CD1c-positive myeloid dendritic cell (primary cell): ENCODE results near the gene TYRO3.
A peak's percentile ranks its signal among the peaks of the same experiment; 100 is the strongest.
"Not testable (repeated sequence)": the region's sequence is repeated elsewhere in the genome, so short reads cannot be mapped to it uniquely, and the experiment has no call there.

Experiments used
- DNase-seq: peaks from one replicate; pipeline ENCODE4 v3.0.0-alpha.2; 2016; ENCODE audit errors: extremely low spot score

The TYRO3 gene

GRCh38 chr15:41574158-41574557, 15.1 kb downstream of the TYRO3 start:
- DNase-seq, result no peak

GRCh38 chr15:41575282-41575681, 16.3 kb downstream of the TYRO3 start:
- no peak for DNase-seq

- DNase-seq, result no peak
Observed at GRCh38 chr15:41577863-41578735, 19.1 kb downstream of the TYRO3 start.

GRCh38 chr15:41578736-41579383, 19.8 kb downstream of the TYRO3 start:
- no peak for DNase-seq

- no peak for DNase-seq
Observed at GRCh38 chr15:41581110-41581509, 22.1 kb downstream of the TYRO3 start.

- no peak for DNase-seq
Observed at GRCh38 chr15:41583795-41584194, 24.8 kb downstream of the TYRO3 start.

- DNase-seq, result no peak
Observed at GRCh38 chr15:41584636-41585126, 25.7 kb downstream of the TYRO3 start.

- DNase-seq, result peak; percentile 62
Observed at GRCh38 chr15:41585127-41586047, 26.4 kb downstream of the TYRO3 start.

- DNase-seq, result not testable (repeated sequence)
Observed at GRCh38 chr15:41586531-41587282, 27.7 kb downstream of the TYRO3 start.

GRCh38 chr15:41589018-41589417, 30.0 kb downstream of the TYRO3 start:
- DNase-seq, result not testable (repeated sequence)

- DNase-seq, result not testable (repeated sequence)
Observed at GRCh38 chr15:41589571-41589970, 30.6 kb downstream of the TYRO3 start.

GRCh38 chr15:41591217-41591616, 32.2 kb downstream of the TYRO3 start:
- DNase-seq, result not testable (repeated sequence)

- not testable (repeated sequence) for DNase-seq
Observed at GRCh38 chr15:41592718-41593117, 33.7 kb downstream of the TYRO3 start.

- no peak for DNase-seq
Observed at GRCh38 chr15:41594801-41595746, 36.1 kb downstream of the TYRO3 start.

GRCh38 chr15:41596972-41597371, 38.0 kb downstream of the TYRO3 start:
- DNase-seq, result no peak

- DNase-seq, result no peak
Observed at GRCh38 chr15:41597787-41598186, 38.8 kb downstream of the TYRO3 start.

- no peak for DNase-seq
Observed at GRCh38 chr15:41599061-41599460, 40.0 kb downstream of the TYRO3 start.

- no peak for DNase-seq
Observed at GRCh38 chr15:41603411-41603935, 44.5 kb downstream of the TYRO3 start.
